WTC11 (cell line): ENCODE results near the gene TIFAB.

ENCODE experiments used
- ATF1 ChIP-seq: sonication (generic); formaldehyde crosslinking; IDR thresholded peaks from 2 replicates; pipeline ENCODE4 v1.8.1; 2023; ENCODE audit warnings: mild to moderate bottlenecking, moderate library complexity, missing genetic modification reagents
- CREB1 ChIP-seq: sonication (generic); formaldehyde crosslinking; IDR thresholded peaks from 2 replicates; pipeline ENCODE4 v1.8.0; 2023; ENCODE audit warnings: mild to moderate bottlenecking, missing genetic modification reagents
- CTCF ChIP-seq: fragments of 200-600 bp; IDR thresholded peaks from 2 replicates; pipeline ENCODE4 v1.8.0; 2022; ENCODE audit warnings: antibody characterized with exemption
- E2F1 ChIP-seq: sonication (generic); formaldehyde crosslinking; IDR thresholded peaks from 2 replicates; pipeline ENCODE4 v1.8.0; 2022; ENCODE audit warnings: mild to moderate bottlenecking, missing genetic modification reagents
- FOXJ3 ChIP-seq: sonication (generic); formaldehyde crosslinking; IDR thresholded peaks from 2 replicates; pipeline ENCODE4 v1.9.0; 2021; ENCODE audit warnings: missing genetic modification reagents, mild to moderate bottlenecking, borderline replicate concordance
- NR2C2 ChIP-seq: sonication (generic); formaldehyde crosslinking; IDR thresholded peaks from 2 replicates; pipeline ENCODE4 v1.8.0; 2022; ENCODE audit warnings: mild to moderate bottlenecking, missing genetic modification reagents
- RELA ChIP-seq: sonication (generic); formaldehyde crosslinking; IDR thresholded peaks from 2 replicates; pipeline ENCODE4 v1.8.1; 2022; ENCODE audit warnings: missing genetic modification reagents, mild to moderate bottlenecking, borderline replicate concordance
- RORB ChIP-seq: fragments of 250-450 bp; sonication (Bioruptor Pico); IDR thresholded peaks from 2 replicates; pipeline ENCODE4 v1.9.0; 2021; ENCODE audit warnings: mild to moderate bottlenecking
- STAT6 ChIP-seq: sonication (generic); formaldehyde crosslinking; conservative IDR thresholded peaks from 2 replicates; pipeline ENCODE4 v1.8.1; 2023; ENCODE audit warnings: mild to moderate bottlenecking, low read depth, missing genetic modification reagents, moderate library complexity
- TEAD4 ChIP-seq: sonication (generic); formaldehyde crosslinking; IDR thresholded peaks from 2 replicates; pipeline ENCODE4 v1.8.0; 2022; ENCODE audit warnings: mild to moderate bottlenecking, missing genetic modification reagents

GRCh38 chr5:135476615-135477581 lies 24.7 kb upstream of the TIFAB start:
- no peak for TF ChIP-seq TEAD4 (CRISPR knock-in tag)
- no peak for TF ChIP-seq CREB1 (CRISPR knock-in tag)
- TF ChIP-seq CTCF = no peak
- TF ChIP-seq FOXJ3 (CRISPR knock-in tag) = no peak
- no peak for TF ChIP-seq STAT6 (CRISPR knock-in tag)
- TF ChIP-seq NR2C2 (CRISPR knock-in tag) = no peak
- TF ChIP-seq E2F1 (CRISPR knock-in tag) = no peak
- TF ChIP-seq RELA (CRISPR knock-in tag) = no peak
- no peak for TF ChIP-seq ATF1 (CRISPR knock-in tag)
- no peak for TF ChIP-seq RORB (CRISPR knock-in tag)
